ENCODE measurements around the gene WFDC10B. TPM values are rescaled to one million over a fixed set of nuclear protein-coding genes. Genes with fewer than 3 reads are reported as not detected.
"Not testable (repeated sequence)": the region's sequence is repeated elsewhere in the genome, so short reads cannot be mapped to it uniquely, and the experiment has no call there.

WFDC10B gene
- total RNA-seq, 2 donors from 2014 or later = not detected

- DNase-seq; ATAC-seq; intact Hi-C loops (cut with DNase I, micrococcal nuclease): not testable (repeated sequence)
Observed at GRCh38 chr20:45657038-45657437, 47.8 kb downstream of the WFDC10B start.

GRCh38 chr20:45651726-45652125, 53.1 kb downstream of the WFDC10B start:
- intact Hi-C loops (cut with DNase I, micrococcal nuclease) = not testable (repeated sequence)
- peak; percentile 65 for ATAC-seq

GRCh38 chr20:45649312-45649863, 55.4 kb downstream of the WFDC10B start:
- intact Hi-C loops (cut with DNase I, micrococcal nuclease) = no loop called here
- ATAC-seq = no peak
- no peak for DNase-seq

More at GRCh38 chr20:45651726-45652125, 53.1 kb downstream of the WFDC10B start:
- DNase-seq = peak in 1 of 2 donors; percentile 66

GRCh38 chr20:45647441-45648050, 57.3 kb downstream of the WFDC10B start:
- DNase-seq = no peak
- ATAC-seq = no peak
- intact Hi-C loops (cut with DNase I, micrococcal nuclease) = no loop called here

- no peak for ATAC-seq
- DNase-seq = no peak
- intact Hi-C loops (cut with DNase I, micrococcal nuclease) = no loop called here
Observed at GRCh38 chr20:45646875-45647274, 57.9 kb downstream of the WFDC10B start.

- intact Hi-C loops (cut with DNase I, micrococcal nuclease); DNase-seq; ATAC-seq: not testable (repeated sequence)
Observed at GRCh38 chr20:45645869-45646268, 59.0 kb downstream of the WFDC10B start.

- ATAC-seq; DNase-seq; intact Hi-C loops (cut with DNase I, micrococcal nuclease): not testable (repeated sequence)
Observed at GRCh38 chr20:45641076-45641475, 63.7 kb downstream of the WFDC10B start.

GRCh38 chr20:45639687-45640086, 65.1 kb downstream of the WFDC10B start:
- intact Hi-C loops (cut with DNase I, micrococcal nuclease) = no loop called here
- ATAC-seq (no peak), DNase-seq (no peak)

GRCh38 chr20:45636513-45636912, 68.3 kb downstream of the WFDC10B start:
- no peak for ATAC-seq
- no peak for DNase-seq
- intact Hi-C loops (cut with DNase I, micrococcal nuclease) = no loop called here

Small RNA genes lying within 50 kb of the gene (microRNA-seq; reads per million reads assigned to microRNA genes)
- 3.2 to 10.9 reads per million in 2 donors for gene MIR3617

Other genes with a start within 250 kb of the WFDC10B start
- 100 to 1,000 TPM; 108 to 124 TPM for gene WFDC2, start 235.3 kb downstream of the WFDC10B start, total RNA-seq
- not detected for gene SPINT3, start 189.4 kb downstream of the WFDC10B start, total RNA-seq
- gene WFDC6, start 165.5 kb downstream of the WFDC10B start, total RNA-seq = not detected
- gene EPPIN, start 157.6 kb downstream of the WFDC10B start, total RNA-seq = not detected
- gene WFDC8, start 125.7 kb downstream of the WFDC10B start, total RNA-seq = not detected
- gene WFDC10A, start 75.3 kb downstream of the WFDC10B start, total RNA-seq = not detected
- not detected for gene WFDC9, start 73.7 kb downstream of the WFDC10B start, total RNA-seq
- not detected for gene WFDC11, start 34.8 kb downstream of the WFDC10B start, total RNA-seq
- not detected for gene WFDC13, start 3.0 kb downstream of the WFDC10B start, total RNA-seq
- not detected for gene SPINT4, start 17.3 kb upstream of the WFDC10B start, total RNA-seq
- gene WFDC3, start 86.9 kb upstream of the WFDC10B start, total RNA-seq = 1 to 10 TPM; 2.3 to 9.8 TPM
- gene DNTTIP1, start 86.9 kb upstream of the WFDC10B start, total RNA-seq = 10 to 100 TPM; 50.9 to 60.5 TPM
- 10 to 100 TPM in 1 of 2 donors, 1 to 10 TPM in 1; 6.8 to 22.3 TPM for gene UBE2C, start 107.6 kb upstream of the WFDC10B start, total RNA-seq
- gene TNNC2, start 122.3 kb upstream of the WFDC10B start, total RNA-seq = 1 to 10 TPM; 3.9 to 5.1 TPM
- 10 to 100 TPM; 14.4 to 15.8 TPM for gene SNX21, start 128.8 kb upstream of the WFDC10B start, total RNA-seq
- gene ACOT8, start 152.4 kb upstream of the WFDC10B start, total RNA-seq = 10 to 100 TPM; 46.5 to 47.9 TPM
- gene ZSWIM3, start 152.6 kb upstream of the WFDC10B start, total RNA-seq = 1 to 10 TPM; 4.2 to 5.6 TPM
- 10 to 100 TPM; 11.8 to 12.0 TPM for gene ZSWIM1, start 176.2 kb upstream of the WFDC10B start, total RNA-seq
- gene SPATA25, start 182.6 kb upstream of the WFDC10B start, total RNA-seq = 1 to 10 TPM; 2.0 to 3.2 TPM
- 1 to 10 TPM; 4.7 to 5.5 TPM for gene NEURL2, start 186.2 kb upstream of the WFDC10B start, total RNA-seq
- 100 to 1,000 TPM; 513 to 538 TPM for gene CTSA, start 186.3 kb upstream of the WFDC10B start, total RNA-seq
- gene PLTP, start 207.1 kb upstream of the WFDC10B start, total RNA-seq = 10 to 100 TPM; 14.7 to 49.5 TPM
- gene PCIF1, start 229.7 kb upstream of the WFDC10B start, total RNA-seq = 10 to 100 TPM; 27.2 to 32.1 TPM